Esophagus squamous epithelium (tissue), 4 donors: ENCODE measurements around the gene C3orf33.

Experiments used
- CTCF ChIP-seq, 6 experiments: fragments of 450-650 bp in 4 of 6; fragments of 200-600 bp in 2 of 6; sonication (generic) in 2 of 6; IDR thresholded peaks; one replicate each; pipeline ENCODE4 v1.5.1; 2016 to 2019; ENCODE audit warnings: antibody characterized with exemption in 6 of 6, mild to moderate bottlenecking in 4 of 6, moderate library complexity in 4 of 6
- POLR2A ChIP-seq, 4 donors: fragments of 450-650 bp; IDR thresholded peaks; one replicate each; pipeline ENCODE4 v1.6.1; 2017; ENCODE audit warnings: antibody characterized with exemption in 4 of 4, mild to moderate bottlenecking in 4 of 4, moderate library complexity in 3 of 4

GRCh38 chr3:155805204-155805801 is 775 bp downstream of the C3orf33 start:
- TF ChIP-seq CTCF (IDR thresholded peaks at IDR 0.05) (no peak), POLR2A (IDR thresholded peaks at IDR 0.05) (no peak)
